ENCODE measurements around the gene SLC9A3.
A peak's percentile ranks its signal among the peaks of the same experiment; 100 is the strongest.

The SLC9A3 gene

DNA sequence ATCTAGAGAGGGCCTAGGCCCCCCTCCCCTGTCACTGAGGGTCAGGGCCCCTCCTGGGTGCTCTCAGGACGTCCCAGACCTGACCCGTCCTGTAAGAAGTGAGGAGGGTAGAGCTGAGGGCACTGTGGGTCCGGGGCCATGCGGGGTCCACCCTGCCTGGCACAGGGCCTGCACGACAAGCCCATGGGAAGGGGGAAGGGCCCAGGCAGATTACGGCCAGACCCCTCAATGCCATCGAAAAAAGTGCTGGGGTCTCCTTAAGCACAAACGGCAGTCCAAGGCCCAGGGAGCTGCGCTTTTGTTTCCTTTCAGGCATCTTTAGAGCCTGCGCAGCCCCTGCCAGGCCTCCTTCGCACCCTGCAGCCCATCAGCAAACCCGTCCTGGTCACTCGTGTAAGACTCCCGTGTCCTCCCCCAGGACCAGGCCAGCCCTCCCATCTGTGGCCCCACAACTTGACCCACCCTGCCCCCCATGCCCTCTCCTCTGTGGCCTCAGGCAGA is 85.7 kb downstream of the SLC9A3 start:
- DNase-seq = no peak

DNA sequence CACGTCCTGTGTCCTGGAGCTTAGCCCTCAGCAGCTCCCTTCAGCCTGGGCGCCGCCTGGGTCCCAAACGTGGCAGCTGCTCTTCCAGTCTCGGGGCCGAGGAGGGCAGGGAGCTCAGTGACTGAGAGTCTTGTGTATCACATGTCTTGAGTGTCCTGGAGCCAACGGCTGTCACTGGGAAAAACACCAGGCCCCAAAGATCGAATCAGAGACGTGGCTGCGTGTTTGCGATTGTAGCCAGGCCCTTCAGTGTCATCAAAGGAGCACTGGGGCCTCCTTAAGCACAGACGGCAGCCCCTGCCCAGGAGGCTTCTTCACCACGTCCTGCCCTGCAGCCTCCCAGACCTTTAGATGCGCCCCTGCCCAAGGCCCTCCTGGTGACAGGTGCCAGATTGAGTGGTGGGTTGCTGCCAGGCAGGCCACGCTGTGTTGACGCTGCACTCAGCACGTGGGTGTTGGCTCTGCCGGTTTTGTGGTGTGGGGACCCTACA is 86.9 kb downstream of the SLC9A3 start:
- DNase-seq = no peak

DNA sequence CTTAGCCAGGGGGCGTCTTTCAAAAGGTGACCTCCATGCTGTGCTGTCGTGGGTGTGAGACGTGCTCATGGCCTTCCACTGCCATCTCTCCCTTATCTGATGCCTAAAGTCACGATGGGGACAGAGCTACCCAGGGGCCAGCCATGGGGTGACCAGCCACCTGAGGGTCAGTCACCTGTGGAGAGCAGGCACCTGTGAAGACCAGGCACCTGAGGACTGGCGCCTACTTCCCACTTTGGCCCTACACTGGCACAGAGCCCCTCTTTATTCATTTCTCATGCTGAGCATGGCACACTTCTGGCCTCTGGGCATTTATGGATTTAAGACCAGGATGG is 87.6 kb downstream of the SLC9A3 start:
- DNase-seq = no peak

DNA sequence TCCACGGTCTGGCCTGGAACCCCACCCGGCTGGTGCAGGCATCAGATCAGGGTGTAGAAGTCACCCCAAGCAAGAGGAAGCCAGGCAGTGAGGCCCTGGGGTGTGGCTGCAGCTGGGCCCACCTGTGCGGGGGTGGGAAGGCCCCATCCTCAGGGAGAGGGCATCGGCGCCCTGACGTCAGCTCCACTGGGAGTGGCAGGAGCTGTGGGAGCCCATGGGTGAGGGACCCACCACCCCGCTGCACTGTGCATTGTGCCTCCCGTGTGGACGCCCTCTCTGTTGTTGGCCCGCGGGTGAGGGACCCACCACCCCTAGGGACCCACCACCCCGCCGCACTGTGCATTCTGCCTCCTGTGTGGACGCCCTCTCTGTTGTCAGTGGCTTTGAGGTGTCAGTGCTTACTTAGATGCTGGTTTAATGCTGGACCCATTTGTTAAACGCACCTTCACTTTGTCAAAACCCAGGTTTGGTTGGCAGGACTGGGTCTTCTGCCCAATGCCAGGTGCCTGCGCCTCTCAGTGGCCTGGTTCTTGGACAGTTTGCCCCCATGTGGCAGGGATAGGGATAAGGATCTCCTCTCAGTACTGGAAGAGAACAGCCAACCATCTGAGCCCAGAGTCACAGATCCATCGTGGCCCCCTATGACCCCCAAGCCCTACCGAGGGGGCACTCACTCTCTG is 88.1 kb downstream of the SLC9A3 start:
- no peak for DNase-seq

DNA sequence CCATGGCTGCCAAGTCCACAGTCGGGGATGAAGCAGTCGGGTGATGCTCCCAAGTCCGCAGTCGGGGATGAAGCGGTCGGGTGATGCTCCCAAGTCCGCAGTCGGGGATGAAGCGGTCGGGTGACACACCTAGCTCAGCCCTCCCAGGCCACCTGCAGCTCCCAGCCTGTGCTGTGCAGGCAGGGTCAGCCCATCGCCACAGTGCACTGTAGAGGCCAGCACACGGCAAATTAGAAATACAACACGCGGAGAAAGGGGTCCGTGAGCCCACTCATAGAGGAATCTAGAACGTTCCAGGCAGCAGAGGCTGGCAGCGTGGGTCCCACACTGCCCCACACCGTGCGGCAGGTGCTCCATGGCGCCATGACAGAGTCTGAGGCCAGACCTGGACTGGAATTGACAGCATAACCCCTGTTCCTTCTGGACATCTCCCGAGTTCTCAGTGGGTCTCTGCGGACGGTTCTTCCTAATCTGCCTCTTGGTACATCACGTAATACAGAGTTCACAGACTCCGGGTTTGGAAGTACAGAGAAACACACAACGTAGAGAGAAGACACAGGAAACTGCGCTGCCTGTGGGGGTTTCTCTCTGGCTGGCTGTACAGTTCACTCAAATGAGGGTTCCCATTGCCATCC is 89.0 kb downstream of the SLC9A3 start:
- no peak for DNase-seq

DNA sequence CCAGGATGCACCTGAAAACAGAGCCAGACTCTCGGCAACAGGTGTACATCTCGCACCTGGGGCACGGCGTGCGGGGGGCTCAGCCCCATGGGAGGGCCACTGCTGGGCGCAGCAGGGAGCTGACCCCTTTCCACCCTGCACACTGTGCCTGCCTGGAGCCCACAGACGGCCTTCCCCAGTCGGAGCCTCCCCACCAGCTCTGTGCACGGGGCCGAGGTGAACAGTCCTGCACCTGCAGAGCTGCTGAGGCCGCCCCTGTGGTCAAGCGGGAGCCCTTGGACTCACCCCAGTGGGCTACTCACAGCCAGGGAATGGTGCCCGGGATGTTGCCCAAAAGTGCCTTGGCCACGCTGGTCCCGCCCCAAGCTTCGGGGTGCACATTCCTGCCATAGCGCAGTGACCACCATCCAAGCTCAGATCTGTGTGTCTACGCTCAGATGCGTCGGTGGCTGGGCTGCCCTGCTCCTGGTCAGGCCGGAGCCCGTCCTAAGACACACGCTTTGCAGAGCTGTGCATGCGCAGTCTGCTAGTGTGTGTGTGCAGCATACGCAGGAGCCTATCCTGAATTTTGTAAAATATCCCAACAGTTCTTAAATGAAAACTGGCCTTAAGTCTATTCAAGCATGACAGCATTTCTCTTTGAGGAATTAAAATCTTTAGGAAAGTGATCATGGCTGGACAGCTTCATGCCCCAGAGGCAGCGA is 89.7 kb downstream of the SLC9A3 start:
- no peak for DNase-seq

DNA sequence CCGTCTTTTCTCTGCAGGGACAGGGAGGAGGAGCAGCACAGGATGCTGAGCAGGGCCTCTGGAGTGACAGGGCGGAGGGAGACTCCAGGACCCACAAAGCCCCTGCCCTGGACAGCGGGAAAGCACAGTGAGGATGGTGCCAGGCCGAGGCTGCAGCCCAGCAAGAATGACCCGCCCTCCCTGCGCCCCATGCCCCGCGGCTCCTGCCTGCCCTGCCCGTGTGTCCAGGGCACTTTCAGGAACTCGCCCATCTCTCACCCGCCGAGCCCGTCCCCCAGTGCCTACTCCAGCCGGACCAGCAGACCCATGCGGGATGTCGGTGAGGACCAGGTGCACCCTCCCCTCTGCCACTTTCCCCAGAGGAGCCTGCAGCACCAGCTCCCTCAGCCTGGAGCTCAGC is 90.4 kb downstream of the SLC9A3 start:
- DNase-seq = no peak

DNA sequence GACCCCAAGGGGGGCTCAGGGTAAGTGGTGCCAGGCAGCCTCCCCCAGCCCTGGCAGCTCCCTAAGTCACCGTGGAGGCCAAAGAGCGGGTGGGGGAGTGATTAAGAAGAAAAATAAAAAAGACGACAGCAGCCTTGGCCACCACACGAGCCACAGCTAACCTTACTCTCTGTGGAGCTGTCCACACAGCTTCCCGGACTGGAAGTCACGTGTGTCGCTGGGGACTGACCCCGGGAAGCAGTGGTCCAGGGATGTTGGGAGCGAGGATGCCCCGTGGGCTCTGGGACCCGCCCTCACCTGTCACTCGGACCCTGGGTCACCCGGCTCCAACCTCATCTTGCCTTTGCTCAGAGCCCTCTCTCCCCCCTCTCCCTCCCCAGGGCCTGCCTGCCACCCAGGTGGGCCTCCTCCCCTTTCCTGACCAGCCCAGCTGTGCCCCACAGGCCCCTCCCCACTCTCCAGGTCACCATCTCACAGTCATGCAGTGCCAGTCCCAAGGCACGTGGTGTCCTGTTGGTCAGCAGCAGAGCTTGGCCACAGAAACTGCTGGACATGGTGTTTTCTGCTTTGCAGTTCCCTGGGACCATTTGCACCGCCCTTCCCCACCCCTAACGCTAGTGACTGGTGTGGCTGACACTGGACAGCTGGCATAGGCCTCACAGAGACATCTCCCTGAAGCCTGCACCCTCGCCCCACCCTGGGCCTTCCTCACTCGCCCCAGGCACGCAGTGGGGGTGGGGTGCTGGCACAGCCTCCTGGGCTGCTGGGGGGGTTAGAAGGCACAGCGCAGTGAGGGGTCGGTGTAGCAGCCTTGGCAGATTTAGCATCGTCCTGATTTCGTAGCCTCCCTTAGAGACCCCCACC is 91.1 kb downstream of the SLC9A3 start:
- DNase-seq = no peak

DNA sequence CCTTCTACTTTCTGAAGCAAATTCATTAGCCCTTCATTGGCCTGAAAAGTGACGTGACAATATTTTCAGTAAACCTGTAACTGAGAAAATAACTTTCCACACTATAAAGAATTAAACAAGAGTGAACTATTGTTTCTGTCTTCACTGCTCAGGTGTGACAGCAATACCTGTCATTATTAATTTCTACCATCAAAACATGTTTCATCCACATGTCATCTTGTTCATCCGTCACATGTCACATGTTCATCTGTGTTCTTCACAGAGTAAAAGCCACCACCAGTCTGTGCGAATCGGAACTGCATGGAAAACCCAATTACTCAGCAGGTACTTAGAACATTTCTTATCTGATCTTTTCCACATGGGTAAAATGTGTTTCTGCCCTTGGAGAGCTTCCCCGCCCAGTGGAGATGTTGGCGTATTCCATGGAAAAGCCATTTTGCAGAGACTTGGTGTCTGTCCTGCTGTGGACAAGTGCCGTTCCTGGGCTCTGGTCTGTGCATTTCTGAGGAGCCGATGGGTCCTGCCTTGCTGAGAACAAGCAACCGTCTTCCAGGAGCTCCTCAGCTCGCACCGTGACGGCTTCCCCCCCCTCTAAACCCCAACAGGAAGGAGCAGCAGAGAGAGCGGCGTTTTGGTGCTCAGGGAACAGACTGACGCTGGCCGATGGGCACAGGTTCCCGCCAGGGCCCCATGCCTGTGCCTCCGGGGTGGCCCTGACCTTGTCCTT is 91.9 kb downstream of the SLC9A3 start:
- DNase-seq = no peak

DNA sequence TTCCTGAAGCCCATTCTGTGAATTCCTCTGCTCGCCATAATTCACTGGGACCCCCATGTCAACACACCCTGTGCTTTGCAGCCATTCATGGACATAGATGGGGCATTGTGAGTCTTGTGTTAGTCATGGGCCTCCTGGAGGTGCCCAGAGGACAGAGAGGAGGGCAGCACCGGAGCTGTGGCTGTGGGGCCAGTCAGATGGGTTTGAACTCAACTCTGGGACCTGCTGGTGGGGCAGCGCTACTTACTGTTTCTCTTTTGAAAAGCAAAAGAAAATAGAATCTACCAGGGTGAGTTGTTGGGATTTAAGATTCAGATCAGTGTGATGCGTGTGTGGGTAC is 92.6 kb downstream of the SLC9A3 start:
- DNase-seq = no peak

DNA sequence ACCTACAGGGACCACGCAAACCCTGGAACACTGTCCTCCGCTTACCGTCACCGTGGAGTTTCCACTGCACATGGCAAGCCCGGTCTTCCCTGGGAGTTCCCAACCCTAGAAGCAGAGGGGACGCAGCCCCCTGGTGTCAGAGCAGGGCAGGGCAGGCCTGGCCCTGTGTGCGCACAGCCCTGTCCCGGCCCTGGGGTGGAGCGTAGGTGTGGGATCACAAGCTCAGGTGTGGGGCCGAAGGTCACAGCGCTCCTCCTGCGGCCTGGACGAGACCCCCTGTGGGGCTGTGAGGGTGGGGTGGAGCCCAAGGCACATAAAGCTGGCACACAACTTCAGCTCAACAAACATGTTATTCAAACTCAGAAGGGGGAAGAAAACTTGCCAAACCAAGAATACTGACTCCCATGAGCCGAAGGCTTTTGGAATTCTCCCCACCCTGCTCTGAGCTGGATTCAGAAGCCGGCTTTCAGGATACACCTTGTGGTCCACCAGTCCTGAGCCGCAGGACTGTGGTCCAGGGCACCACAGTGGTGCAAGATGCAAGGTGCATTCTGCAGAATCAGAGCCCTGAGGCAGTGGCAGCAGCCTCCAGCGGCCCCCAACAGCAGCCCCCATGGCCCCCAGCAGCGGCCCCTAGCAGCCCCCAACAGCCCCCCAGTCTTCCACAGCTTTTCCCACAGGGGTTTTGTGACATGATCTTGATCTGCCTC is 93.1 kb downstream of the SLC9A3 start:
- no peak for DNase-seq

DNA sequence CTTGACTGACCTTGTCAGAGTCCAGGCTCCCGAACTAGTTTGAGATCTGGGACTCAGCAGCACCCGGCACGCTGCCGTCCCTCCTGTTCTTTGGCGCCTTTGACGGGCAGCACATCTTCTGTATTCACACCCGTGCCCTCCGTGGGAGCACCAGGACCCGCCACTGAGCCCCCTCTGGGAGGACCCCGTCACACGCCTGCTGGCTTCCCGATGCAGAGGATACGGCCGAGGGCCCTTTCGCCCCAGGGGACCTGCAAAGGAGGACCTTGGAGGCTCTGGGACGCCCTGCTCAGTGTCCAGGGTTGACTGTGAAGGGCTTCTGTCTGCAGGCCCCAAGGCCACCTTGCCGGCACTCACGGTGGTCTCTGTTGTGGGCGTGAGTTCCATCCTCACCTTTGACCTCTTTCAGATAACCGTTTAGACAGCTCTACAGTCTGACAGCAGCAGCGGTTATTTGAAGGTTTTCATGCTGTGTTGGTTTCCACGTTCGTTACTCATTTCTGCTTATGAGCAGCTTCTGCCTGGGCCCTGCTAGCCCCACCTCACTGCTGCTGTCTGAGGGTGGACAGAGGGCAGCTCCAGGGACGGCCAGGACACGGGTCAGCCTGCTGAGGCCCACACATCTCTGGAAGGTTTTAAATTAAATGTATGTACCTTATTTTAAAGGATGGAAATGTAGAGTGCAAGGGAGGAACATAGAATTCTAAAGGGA is 93.9 kb downstream of the SLC9A3 start:
- DNase-seq = no peak

DNA sequence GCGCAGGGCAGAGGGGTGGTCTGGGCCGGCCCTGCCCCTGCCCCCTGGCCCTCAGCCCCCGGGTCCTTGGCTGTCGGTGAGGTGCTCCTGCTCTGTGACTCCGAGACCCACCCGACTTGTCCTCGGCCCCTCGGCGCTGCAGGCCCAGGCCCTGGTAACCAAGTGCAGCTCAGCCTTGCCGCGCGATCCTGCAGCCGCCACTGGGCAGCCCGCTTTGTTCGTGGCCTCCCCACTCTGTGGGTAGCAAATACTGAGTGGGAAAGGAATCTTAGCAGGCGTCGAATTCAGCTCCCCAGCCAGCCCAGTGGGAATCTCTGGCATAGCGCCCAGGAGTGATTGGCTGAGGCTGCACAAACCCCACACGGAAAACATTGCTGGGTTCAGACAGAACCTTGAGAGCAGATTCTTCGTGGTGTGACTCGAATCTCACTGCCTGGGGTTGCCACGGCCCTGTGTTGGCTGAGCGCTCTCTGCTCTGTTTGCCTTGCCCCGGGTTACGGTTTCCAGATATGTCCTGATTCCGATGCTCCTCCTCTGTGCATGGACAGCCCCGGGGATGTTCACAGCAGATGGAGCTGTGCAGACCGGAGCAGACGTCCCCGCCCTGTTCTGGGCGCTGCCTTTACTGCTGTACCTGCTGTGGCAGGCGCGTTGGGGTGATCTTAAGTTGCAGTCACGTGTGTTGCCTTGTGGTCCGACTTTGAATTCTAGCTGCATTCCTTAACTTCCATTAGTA is 94.6 kb downstream of the SLC9A3 start:
- no peak for DNase-seq

DNA sequence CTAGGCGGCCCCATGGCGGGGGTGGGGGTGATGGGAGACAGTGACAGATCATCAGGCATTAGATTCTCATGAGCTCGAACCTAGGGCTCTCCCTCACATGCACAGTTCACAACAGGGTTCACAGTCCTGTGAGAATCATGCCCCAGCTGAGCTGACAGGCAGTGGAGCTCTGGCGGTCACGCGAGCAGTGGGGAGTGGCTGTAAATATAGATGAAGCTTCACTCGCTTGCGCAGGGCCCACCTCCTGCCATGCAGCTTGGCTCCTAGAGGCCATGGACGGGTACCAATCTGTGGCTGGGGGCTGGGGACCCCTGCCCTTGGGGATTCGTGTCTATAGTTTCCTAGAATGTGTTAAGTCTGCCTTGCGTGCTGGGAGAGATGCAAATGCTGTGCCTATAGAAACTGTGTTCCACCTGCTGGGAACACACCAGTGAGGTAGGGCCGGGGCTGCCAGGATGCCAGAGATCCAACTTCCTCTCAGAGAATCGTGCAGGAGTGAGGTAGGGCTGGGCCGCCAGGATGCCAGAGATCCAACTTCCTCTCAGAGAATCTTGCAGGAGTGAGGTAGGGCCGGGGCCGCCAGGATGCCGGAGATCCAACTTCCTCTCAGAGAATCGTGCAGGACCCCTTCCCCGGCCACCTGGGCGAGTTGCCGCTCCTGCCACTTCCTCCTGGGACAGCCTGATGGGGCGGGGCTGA is 95.3 kb downstream of the SLC9A3 start:
- DNase-seq = no peak

DNA sequence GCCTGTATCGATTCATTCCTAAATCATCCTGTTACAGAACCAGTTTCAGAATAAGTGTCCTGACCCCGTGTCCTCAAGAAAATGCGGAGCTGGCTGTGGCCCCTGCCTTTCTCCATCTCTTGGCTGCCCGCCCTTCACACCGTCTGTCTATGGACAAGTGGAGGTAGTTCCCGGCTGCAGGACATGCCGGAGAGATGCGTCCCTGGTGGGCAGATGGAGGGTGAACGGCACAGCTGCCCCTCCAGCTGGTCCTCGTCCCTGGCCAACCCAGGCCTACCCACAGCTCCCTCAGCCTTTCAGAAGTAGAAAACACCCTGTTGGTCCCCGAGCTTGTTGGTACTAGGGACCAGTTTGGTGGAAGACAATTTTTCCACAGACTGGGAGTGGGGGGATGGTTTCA is 96.0 kb downstream of the SLC9A3 start:
- peak; percentile 22 for DNase-seq

DNA sequence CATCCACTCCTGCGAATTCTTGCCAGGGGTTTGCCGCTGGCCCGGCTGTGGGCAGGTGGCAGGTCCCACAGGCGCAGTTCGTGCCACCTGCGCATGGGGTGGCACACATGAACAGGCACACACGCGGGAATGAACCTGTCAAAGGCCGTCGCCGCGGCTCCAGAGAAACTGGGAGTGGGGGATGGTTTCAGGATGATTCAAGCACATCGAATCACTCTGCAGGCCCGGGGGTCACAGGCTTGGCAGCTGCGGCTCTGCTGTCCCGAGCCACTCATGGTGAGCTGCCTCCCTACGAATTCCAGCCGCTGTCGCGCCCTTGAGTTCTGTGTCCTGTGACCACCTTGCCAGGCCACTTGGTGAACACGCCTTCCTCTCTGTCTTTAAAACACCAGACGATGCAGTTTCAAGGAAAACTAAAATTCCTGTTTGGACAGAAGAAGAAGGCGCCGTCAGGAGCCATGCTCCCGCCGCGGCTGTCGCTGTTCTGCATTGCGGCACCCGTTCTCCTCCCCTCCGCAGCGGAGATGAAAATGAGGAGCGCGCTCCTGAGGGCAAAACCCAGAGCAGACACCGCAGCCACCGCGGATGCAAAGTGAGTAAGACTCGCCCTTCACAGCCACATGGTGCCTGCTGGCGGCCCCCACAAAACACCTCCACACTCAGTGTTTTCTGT is 96.7 kb downstream of the SLC9A3 start:
- DNase-seq = no peak

DNA sequence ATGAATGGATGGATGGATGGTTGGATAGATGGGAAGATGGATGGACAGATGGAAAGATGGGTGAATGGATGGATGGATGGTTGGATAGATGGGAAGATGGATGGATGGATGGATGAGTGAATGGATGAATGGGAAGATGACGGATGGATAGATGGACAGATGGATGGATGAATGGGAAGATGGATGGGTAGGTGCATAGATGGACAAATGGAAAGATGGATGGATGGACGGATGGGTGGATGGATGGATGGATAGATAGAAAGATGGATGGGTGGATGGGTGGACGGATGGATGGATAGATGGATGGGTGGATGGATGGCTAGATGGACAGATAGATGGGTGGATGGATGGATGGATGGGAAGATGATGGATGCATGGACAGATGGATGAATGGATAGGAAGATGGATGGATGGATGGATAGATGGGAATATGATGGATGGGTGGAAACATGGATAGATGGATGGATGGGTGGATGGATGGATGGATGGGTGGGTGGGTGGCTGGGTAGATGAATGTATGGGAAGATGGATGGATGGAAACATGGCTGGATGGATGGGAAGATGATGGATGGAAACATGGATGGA is 97.8 kb downstream of the SLC9A3 start:
- no peak for DNase-seq

DNA sequence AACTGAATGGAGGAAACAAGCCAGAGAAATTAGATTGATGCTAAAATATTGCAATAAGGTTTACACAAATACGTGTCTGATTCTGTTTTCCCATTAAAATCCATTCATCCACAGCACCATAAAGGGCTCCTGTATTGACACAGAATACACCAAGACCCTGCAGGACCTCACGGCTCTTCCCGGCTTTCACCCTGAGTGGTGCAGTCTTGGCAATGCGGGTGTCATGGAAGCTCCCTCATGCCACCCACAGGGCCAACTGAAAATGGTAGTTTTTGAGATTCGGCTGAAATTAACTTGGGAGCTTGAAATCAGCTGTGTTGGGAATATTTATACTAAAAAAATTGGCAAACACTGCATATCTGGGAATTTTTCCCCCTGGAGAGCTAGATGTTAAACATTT is 98.5 kb downstream of the SLC9A3 start:
- DNase-seq = no peak

All from NCI-H446 treated with DMSO at 0.1 percent for 48 hours (cell line).